GM12872 (cell line): ENCODE data around the gene GRPEL1.

Experiments used
- CTCF ChIP-seq: IDR thresholded peaks from 3 replicates; pipeline ENCODE4 v1.5.1; 2011; ENCODE audit warnings: low read depth, mild to moderate bottlenecking, low read length, moderate library complexity; ENCODE audit not compliant: insufficient read depth

Gene GRPEL1

DNA sequence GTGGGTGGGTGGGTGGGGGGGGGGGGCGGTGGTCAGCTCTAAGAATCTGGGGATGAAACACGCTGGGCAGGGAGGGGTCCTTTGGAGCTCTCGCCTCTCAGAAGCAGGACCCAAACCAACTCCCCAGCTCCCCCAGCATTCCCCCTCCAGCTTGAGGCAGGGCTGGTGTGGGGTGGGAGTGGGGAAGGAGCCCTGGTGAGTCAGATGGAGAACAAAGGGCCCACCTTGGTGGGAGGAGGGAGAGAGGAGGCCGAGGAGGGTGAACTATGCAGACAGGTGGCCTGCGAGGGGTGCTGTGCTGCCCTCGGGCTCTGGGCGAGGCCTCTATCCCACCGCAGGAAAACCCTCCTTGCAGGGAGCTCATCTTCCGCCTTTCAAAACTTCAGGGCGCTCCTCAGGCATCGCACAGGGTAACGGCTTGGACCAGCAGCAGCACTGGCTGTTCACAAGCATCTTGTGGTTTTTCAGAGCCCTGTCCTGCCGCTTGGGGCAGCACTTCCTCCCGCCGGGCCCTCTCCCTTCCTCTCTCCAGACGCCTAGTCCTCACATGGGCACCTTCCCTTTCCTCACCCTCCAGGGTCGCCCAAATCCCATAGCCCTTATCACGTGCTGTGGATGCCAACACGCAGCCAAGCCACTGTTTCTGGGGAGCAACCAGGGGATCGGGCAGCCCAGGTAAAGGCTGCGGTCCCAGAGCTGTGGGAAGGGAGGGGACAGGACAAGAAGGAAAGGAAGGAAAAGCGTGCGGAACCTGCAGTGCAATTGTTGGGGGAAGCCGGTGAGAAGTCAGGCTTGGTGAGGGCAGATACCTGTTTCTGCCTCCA lies 34.0 kb upstream of the GRPEL1 start:
- peak; percentile 84 for TF ChIP-seq CTCF

DNA sequence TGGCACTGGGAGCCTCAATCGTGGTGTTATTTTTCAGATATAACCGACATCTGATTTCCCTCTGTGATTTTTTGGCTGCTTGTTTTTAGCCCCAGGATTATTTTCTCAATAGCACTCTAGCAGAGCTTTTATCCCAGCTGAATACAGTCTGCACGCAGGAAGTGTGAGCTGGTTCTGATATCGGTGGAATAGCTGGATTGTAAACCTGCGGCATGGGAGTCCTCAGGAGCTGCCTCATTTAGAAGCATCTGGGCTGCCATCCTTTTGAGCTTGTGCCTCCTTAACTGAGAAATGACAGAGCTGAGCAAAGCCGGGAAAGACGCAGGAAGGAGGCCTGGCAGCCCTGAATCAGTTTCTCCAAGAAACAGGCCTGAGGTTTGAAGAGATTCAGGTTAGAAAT lies 28.4 kb upstream of the GRPEL1 start:
- no peak for TF ChIP-seq CTCF

GRCh38 chr4:7095611-7096155 lies 27.8 kb upstream of the GRPEL1 start:
- TF ChIP-seq CTCF = no peak

GRCh38 chr4:7094916-7095315 lies 27.1 kb upstream of the GRPEL1 start:
- no peak for TF ChIP-seq CTCF

DNA sequence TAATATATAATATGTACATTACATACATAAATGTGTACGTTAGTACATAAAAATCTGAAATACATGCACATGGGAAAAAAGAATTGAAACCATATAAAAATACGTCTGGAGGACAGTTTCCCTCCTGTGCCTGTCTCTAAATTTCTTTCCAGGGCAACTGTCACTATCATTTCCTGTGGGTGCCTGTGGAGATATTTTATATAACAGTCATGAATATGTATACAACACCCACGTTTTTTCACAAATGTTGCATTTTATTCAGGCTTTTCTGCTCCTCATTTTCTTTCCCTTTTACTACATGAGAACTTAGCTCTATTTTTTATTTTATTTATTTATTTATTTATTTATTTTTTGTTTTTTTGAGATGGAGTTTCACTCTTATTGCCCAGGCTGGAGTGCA lies 24.2 kb upstream of the GRPEL1 start:
- TF ChIP-seq CTCF = no peak

GRCh38 chr4:7089213-7089986 lies 21.5 kb upstream of the GRPEL1 start:
- TF ChIP-seq CTCF = no peak

GRCh38 chr4:7087036-7087435 lies 19.2 kb upstream of the GRPEL1 start:
- TF ChIP-seq CTCF = no peak
